Naive B cell (primary cell): ENCODE data around the gene SMIM33. TPM values are rescaled to one million over a fixed set of nuclear protein-coding genes. Genes with fewer than 3 reads are reported as not detected.
"Not testable (repeated sequence)": the region's sequence is repeated elsewhere in the genome, so short reads cannot be mapped to it uniquely, and the experiment has no call there.

Source experiments
- ATAC-seq, 2 donors: fragments of 150-1000 bp; cut with Tn5 transposase; 2 replicates each; pipeline ENCODE4 v1.10.0; 2021; ENCODE audit warnings: low read depth in 2 of 2, mild to moderate bottlenecking in 2 of 2, moderate library complexity in 2 of 2
- DNase-seq: peaks from one replicate; pipeline ENCODE4 v3.0.0; 2022
- H3K27ac Mint-ChIP-seq, 6 donors: one replicate each; pipeline ENCODE4 v1.8.0; 2020 to 2022; ENCODE audit warnings: mild to moderate bottlenecking in 6 of 6, mixed read lengths in 6 of 6, moderate library complexity in 5 of 6, inconsistent platforms in 2 of 6
- H3K27me3 Mint-ChIP-seq, 3 donors: one replicate each; pipeline ENCODE4 v1.8.0; 2021 to 2022; ENCODE audit warnings: mixed read lengths in 3 of 3, mild to moderate bottlenecking in 1 of 3
- H3K36me3 Mint-ChIP-seq, 2 donors: one replicate each; pipeline ENCODE4 v1.8.0; 2020 to 2022; ENCODE audit warnings: mixed read lengths in 2 of 2, inconsistent platforms in 1 of 2, mild to moderate bottlenecking in 1 of 2
- H3K4me1 Mint-ChIP-seq, 3 donors: one replicate each; pipeline ENCODE4 v1.8.0; 2020 to 2022; ENCODE audit warnings: mixed read lengths in 3 of 3, inconsistent platforms in 1 of 3, mild to moderate bottlenecking in 1 of 3, moderate library complexity in 1 of 3
- H3K4me3 Mint-ChIP-seq, 8 donors: one replicate each; pipeline ENCODE4 v1.8.0; 2020 to 2022; ENCODE audit warnings: mild to moderate bottlenecking in 8 of 8, mixed read lengths in 8 of 8, moderate library complexity in 8 of 8, inconsistent platforms in 2 of 8
- H3K9me3 Mint-ChIP-seq, 7 donors: one replicate each; pipeline ENCODE4 v1.8.0; 2020 to 2022; ENCODE audit warnings: mixed read lengths in 7 of 7, mild to moderate bottlenecking in 5 of 7, inconsistent platforms in 2 of 7, moderate library complexity in 1 of 7
- polyA plus RNA-seq, 6 donors: library from polyadenylated mRNA; unstranded; fragments of 300-500 nt; fragmentation: Illumina TruSeq; gene quantifications; one replicate each; pipeline ENCODE4 v1.2.3, GENCODE V29; 2021; ENCODE audit warnings: low read depth in 6 of 6

The SMIM33 gene
- polyA plus RNA-seq, 6 donors from 2014 or later: not detected

- H3K36me3 Mint-ChIP-seq: no peaks in the 10 kb centered on the region
Observed at GRCh38 chr5:139461176-139461575, 9.6 kb upstream of the SMIM33 start.

GRCh38 chr5:139461698-139462097 lies 9.1 kb upstream of the SMIM33 start:
- no peak for ATAC-seq
- Mint-ChIP-seq H3K36me3 (no peaks in the 10 kb centered on the region), H3K27me3 (no peaks in the 10 kb centered on the region), H3K4me1 (peaks cover 0 to 3% (median 0%) of the 10 kb centered on the region in 3 donors), H3K9me3 (no peaks in the 10 kb centered on the region), H3K27ac (no peak overlapping the region), H3K4me3 (no peak overlapping the region)
- DNase-seq: no peak

More at GRCh38 chr5:139461176-139461575, 9.6 kb upstream of the SMIM33 start:
- DNase-seq (no peak), ATAC-seq (no peak)
- Mint-ChIP-seq H3K27ac (no peak overlapping the region), H3K4me1 (peaks cover 0 to 3% (median 0%) of the 10 kb centered on the region in 3 donors), H3K4me3 (no peak overlapping the region), H3K27me3 (no peaks in the 10 kb centered on the region), H3K9me3 (no peaks in the 10 kb centered on the region)

- no peaks in the 10 kb centered on the region for H3K4me1 Mint-ChIP-seq
- no peaks in the 10 kb centered on the region for H3K36me3 Mint-ChIP-seq
- no peak within 1 kb of the TSS for H3K27ac Mint-ChIP-seq
- H3K27me3 Mint-ChIP-seq: no peaks in the 10 kb centered on the region
- no peaks in the 10 kb centered on the region for H3K9me3 Mint-ChIP-seq
- no peak for ATAC-seq
- DNase-seq: no peak
- no peak within 1 kb of the TSS for H3K4me3 Mint-ChIP-seq
Observed at GRCh38 chr5:139462586-139463276, 8.1 kb upstream of the SMIM33 start, which contains the start of gene ECSCR. Gene ECSCR (minus strand): TSS chr5:139462743. CDS start chr5:139462670, 73 bp downstream.

DNA sequence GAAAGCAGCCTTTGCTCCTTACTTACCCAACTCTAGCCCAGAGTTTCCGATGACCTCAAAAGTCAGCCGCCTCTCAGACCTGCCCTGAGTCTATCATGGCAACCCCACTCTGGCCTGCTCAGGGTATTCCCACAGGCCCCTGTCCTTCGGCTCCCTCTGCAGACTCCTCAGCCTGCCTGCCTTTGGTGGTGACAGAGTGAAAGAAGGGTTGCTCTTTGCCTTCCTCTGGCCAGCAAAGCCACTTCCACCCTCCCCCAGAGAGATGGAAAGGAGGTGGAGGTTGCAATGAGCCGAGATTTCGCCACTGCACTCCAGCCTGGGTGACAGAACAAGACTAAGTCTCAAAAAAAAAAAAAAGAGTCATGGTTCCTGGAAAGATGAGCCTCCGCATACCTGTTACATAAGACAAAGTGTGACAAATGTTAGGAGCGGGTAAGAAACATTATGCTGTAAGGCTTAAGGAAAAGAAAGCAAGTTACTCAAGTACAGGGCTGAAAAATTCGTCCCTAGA lies 2.3 kb upstream of the SMIM33 start:
- Mint-ChIP-seq H3K4me3 (peak overlapping the region in 1 of 8 donors; percentile 41), H3K27me3 (peaks cover 7 to 26% (median 26%) of the 10 kb centered on the region in 3 donors), H3K36me3 (no peaks in the 10 kb centered on the region), H3K27ac (peak overlapping the region in 2 of 6 donors; percentile 39 to 74), H3K4me1 (peaks cover 7 to 13% (median 12%) of the 10 kb centered on the region in 3 donors), H3K9me3 (no peaks in the 10 kb centered on the region)
- ATAC-seq: no peak
- no peak for DNase-seq

GRCh38 chr5:139472386-139473030 lies 1.7 kb downstream of the SMIM33 start:
- Mint-ChIP-seq H3K27ac (no peak overlapping the region), H3K36me3 (no peaks in the 10 kb centered on the region), H3K27me3 (peaks cover 17 to 49% (median 46%) of the 10 kb centered on the region in 3 donors), H3K4me3 (peak overlapping the region in 1 of 8 donors; percentile 33), H3K9me3 (no peaks in the 10 kb centered on the region), H3K4me1 (peaks cover 15 to 24% (median 19%) of the 10 kb centered on the region in 3 donors)
- DNase-seq (no peak), ATAC-seq (no peak)

- Mint-ChIP-seq H3K9me3 (no peaks in the 10 kb centered on the region), H3K27ac (no peak overlapping the region), H3K4me3 (no peak overlapping the region), H3K36me3 (no peaks in the 10 kb centered on the region), H3K27me3 (peaks cover 17 to 49% (median 46%) of the 10 kb centered on the region in 3 donors), H3K4me1 (peaks cover 15 to 24% (median 19%) of the 10 kb centered on the region in 3 donors)
- DNase-seq (no peak), ATAC-seq (no peak)
Observed at GRCh38 chr5:139473105-139473504, 2.3 kb downstream of the SMIM33 start.

GRCh38 chr5:139473565-139473964 lies 2.8 kb downstream of the SMIM33 start:
- DNase-seq (no peak), ATAC-seq (no peak)
- Mint-ChIP-seq H3K4me1 (peaks cover 15 to 24% (median 19%) of the 10 kb centered on the region in 3 donors), H3K27me3 (peaks cover 17 to 49% (median 45%) of the 10 kb centered on the region in 3 donors), H3K27ac (no peak overlapping the region), H3K36me3 (no peaks in the 10 kb centered on the region), H3K4me3 (no peak overlapping the region), H3K9me3 (no peaks in the 10 kb centered on the region)

GRCh38 chr5:139474890-139475791 lies 4.3 kb downstream of the SMIM33 start:
- ATAC-seq: peak; percentile 35 to 47
- no peak for DNase-seq
- Mint-ChIP-seq H3K27me3 (peaks cover 13 to 49% (median 38%) of the 10 kb centered on the region in 3 donors), H3K9me3 (no peaks in the 10 kb centered on the region), H3K4me1 (peaks cover 15 to 24% (median 19%) of the 10 kb centered on the region in 3 donors), H3K4me3 (peak overlapping the region in 3 of 8 donors; percentile 4 to 59 (median 29)), H3K27ac (no peak overlapping the region), H3K36me3 (no peaks in the 10 kb centered on the region)

DNA sequence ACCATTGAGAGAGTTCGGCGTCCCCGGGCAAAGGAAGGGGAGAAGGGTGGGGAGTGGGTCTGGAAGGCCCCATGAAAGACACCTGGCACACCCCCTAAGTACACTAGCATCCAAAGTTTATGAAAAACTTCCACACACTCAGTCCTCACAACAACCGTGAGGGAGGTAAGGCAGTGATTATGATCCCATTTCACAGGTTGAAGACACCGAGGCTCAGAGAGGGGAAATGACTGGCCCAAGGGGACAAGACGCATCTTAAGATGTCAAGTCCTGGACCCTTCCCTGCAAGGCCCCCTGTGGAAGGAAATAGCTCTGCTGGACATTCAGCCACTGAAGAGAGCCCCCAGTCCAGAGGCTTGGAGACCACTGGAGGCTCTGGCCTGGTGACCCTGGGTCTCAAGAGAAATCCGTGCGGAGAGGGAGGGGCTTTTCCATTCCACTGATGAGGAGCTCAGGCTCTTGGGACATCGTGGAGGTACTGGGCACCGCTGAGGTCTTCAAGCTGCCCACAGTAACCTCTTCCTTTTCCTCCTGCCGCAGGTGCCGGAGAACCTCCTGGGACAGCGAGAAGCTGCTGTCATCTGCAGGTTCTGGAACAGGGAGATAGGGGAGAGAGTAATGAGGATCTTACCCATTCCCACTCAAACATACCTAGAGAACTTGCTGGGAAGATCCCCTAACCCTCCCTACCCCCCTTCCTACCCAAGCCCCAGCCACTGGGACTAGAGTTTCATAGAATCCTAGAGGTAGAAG lies 5.2 kb downstream of the SMIM33 start:
- ATAC-seq: no peak

GRCh38 chr5:139478657-139479423 lies 8.0 kb downstream of the SMIM33 start:
- Mint-ChIP-seq H3K27ac (peak overlapping the region in 1 of 6 donors; percentile 36), H3K4me1 (peaks cover 21 to 36% (median 27%) of the 10 kb centered on the region in 3 donors), H3K27me3 (peaks cover 10 to 27% (median 16%) of the 10 kb centered on the region in 3 donors), H3K4me3 (peak overlapping the region in 1 of 8 donors; percentile 47)
- H3K36me3 Mint-ChIP-seq, ATAC-seq, DNase-seq, H3K9me3 Mint-ChIP-seq: not testable (repeated sequence)

More for the DNA sequence above, 5.2 kb downstream of the SMIM33 start:
- Mint-ChIP-seq H3K4me1 (peaks cover 9 to 20% (median 14%) of the 10 kb centered on the region in 3 donors), H3K27ac (no peak overlapping the region), H3K9me3 (no peaks in the 10 kb centered on the region), H3K36me3 (no peaks in the 10 kb centered on the region), H3K4me3 (no peak overlapping the region), H3K27me3 (peaks cover 13 to 50% (median 38%) of the 10 kb centered on the region in 3 donors)
- DNase-seq: no peak

DNA sequence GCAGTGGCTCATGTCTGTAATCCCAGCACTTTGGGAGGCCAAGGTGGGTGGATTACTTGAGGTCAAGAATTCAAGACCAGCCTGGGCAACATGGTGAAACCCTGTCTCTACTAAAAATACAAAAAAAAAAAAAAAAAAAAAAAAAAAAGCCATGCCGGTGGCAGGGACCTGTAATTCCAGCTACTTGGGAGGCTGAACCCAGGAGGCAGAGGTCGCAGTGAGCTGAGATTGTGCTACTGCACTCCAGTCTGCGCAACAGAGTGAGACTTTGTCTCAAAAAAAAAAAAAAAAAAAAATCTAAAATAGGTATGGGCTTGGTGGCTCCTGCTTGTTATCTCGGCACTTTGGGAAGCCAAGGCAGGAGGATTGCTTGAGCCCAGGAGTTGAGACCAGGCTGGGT lies 8.9 kb downstream of the SMIM33 start:
- H3K27ac Mint-ChIP-seq, H3K4me3 Mint-ChIP-seq: not testable (repeated sequence)

DNA sequence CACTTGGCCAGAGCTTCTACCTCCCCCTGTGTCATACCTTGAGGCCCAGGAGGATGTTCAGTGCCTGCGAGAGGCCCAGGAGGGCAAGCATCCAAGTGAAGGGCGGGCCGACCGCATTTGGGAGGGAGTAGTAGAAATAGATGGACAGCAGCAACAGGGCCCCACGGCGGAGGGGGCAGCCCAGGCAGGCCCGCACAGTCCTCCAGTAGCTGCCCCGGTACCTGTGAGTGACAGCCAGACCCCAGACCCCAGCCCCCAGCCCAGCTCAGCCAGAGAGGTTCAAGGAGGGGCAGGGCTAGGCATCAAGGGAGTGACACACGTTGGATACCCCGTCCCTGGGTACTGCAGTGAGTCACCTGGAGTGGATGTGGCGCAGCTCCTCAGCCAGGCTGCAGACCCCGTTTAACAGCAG lies 10.3 kb downstream of the SMIM33 start:
- peaks cover 13 to 24% (median 21%) of the 10 kb centered on the region in 3 donors for H3K4me1 Mint-ChIP-seq

More for the DNA sequence above, 8.9 kb downstream of the SMIM33 start:
- not testable (repeated sequence) for DNase-seq, ATAC-seq, H3K9me3 Mint-ChIP-seq, H3K36me3 Mint-ChIP-seq
- Mint-ChIP-seq H3K4me1 (peaks cover 21 to 35% (median 28%) of the 10 kb centered on the region in 3 donors), H3K27me3 (peaks cover 10 to 18% (median 12%) of the 10 kb centered on the region in 3 donors)

More for the DNA sequence above, 10.3 kb downstream of the SMIM33 start:
- Mint-ChIP-seq H3K4me3 (peak overlapping the region in 1 of 8 donors; percentile 47), H3K27ac (peak overlapping the region in 1 of 6 donors; percentile 82), H3K36me3 (no peaks in the 10 kb centered on the region), H3K27me3 (peaks cover 0 to 7% (median 0%) of the 10 kb centered on the region in 3 donors), H3K9me3 (no peaks in the 10 kb centered on the region)
- DNase-seq (no peak), ATAC-seq (no peak)
